CD4-positive, alpha-beta T cell treated with Interleukin-15 for 4 hours (primary cell): ENCODE measurements around the gene CDC42BPB.

ENCODE experiments used
- DNase-seq: peaks from one replicate; pipeline ENCODE4 v3.0.0-alpha.2; 2020; ENCODE audit warnings: low spot score

The CDC42BPB gene

DNA sequence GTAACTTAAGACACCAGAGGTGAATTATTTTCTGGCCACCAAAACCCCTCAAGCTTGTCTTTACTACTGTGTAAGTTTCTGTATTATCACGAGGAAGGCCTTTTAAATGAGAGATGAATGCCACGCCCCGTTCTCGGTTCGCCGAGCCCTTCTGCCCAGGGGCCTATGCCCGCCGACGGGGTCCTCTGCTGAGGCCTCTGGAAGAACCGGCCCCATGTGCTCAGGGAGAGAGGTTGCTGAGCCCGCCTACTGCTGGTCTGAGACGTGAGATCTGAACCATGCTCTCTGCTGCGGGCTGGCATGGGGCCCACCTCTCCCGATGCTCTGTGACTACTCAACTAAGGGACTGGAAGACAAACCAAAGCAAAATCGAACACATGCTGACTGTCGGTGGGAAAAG is 113.9 kb downstream of the CDC42BPB start:
- DNase-seq: no peak

- DNase-seq: no peak
Measured at GRCh38 chr14:102942069-102942468, 115.3 kb downstream of the CDC42BPB start.

- no peak for DNase-seq
Measured at GRCh38 chr14:102941419-102942011, 115.8 kb downstream of the CDC42BPB start.

DNA sequence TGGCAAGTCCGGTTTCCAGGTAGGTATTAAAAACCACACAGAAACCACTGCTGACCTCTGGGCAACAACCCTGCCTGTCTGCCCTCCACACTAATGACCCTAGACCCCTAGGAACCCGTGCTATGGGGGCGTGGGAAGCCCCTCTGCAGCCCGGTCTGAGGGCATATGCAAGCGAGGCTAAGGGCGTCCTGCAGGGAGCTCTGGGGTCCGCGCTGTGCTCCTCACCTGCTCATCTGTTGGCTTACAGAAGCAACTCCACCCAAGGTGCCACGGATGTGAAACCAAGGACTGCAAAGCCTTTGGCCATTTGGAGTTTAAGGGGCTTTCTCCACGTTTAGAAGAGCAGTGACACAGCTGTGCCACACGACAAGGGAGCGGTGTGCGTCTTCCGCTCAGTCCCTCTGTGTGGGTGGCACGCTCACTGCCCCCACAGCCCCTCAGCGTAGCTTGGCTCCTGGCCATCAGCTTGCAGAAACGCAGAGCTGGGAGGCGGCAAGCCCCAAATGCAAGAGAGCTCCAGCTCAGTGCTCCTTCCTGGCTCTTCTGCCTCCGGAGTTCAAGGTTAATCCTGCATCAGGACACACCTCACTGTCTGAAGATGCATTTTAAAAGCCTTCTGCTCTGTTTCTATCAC is 116.5 kb downstream of the CDC42BPB start:
- no peak for DNase-seq

DNA sequence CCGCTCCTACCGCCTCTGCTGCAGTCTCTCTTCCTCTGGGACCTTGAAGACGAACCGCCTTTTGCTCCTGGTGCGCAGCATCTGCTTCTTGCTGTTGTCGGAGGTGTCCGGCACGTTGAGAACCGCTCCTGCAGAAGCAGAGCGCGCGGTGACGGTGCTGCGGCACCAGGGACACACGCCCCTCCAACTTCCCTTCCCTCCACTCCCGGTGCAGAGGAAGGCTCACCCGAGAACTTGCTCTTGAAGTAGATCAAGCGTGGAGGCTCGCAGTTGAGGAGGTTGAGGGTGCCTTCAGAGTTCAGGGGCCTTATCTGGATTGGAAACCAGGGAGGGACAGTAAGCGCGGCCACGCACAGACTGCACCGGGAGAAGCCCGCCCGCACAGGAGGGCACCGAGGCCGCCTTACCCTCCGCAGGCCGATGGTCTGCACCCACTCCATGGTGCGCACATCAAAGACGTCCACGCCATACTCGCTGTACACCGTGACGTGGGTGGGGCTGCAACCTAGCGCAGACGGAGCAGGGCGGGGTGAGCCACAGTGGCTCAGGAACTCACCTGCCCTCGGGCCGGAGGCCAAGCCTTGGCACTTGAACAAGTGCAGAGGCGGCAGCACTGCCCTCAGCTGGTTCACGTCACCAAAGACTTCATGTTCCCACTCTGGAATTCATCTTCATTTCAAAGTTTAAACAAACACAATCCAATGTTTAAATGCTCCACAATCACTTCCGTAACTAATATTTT is 117.4 kb downstream of the CDC42BPB start:
- DNase-seq: no peak

DNA sequence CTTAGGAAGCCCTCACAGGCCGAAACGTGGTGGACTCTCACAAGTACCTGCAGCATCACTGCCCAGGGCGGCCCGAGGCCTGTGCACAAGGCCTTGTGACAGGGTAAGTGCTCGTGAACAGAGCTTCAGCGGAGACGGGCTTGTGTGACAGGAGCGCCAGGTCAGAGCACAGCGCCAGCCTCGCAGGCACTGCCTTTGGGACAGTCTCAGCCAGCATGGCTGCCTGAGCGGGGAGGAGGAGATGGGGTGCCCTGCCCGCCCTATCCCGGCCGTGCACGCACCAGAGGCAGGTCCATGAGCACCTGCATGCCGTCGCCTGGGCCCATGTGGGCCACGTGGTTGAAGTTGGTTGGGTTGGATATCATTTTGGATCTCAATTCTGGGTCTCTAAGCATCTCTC is 118.0 kb downstream of the CDC42BPB start:
- DNase-seq: no peak

- DNase-seq: no peak
Measured at GRCh38 chr14:102938191-102938590, 119.2 kb downstream of the CDC42BPB start.

DNA sequence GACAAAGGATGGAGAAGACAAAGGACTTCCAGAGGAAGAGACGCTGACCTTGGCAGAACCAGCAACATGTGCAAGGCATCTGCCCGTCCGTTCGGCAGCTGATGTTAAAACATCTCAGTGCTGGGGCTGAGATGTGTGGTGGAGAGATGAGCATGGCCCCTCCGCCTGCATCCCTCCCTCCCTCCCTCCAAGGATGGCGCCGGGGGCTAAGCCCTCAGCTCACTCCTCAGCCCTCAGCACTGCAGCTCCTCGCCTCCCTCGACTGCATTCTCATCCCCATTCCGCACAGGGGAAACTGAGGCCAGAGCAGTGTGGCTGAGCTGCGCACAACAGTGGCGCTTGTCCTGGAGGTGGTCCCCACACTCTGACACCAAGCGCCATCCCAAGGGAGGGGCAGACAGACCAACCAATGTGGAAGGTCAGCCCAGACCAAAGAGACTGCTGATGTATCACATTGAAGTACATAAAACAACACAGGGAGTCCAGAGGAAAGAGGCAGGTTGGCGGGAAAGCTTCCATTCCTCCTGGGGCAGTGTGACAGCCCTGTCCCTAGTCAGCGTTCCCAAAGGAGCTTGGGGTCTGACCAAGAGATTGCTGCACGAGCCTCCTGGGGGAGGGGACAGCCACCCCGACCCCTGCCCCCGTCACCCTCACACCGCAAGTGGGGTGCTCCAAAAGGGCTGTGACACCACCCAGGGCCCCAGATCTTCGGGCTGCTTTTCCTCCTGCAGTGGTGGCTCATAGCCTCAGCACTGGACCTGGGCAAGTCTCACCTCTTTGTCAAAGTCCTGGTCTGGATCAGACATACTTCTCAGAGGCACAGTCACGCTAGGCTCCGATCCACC is 119.8 kb downstream of the CDC42BPB start:
- DNase-seq: no peak

DNA sequence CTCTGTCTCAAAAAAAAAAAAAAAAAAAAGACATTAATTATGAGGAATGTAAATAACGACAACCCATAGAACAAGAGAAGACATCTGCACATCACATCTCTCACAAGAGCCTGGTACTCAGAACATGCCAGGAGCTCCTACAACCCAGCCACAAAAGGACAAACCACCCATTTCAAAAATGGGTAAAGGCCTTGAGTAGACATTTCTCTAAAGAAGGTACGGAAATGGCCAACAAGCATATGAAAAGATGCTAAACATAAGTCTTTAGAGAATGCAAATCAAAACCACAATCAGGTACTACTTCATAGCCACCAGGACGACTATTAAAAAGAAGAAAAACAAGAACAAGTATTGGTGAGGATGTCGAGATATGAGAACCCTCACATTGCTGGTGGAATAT is 121.6 kb downstream of the CDC42BPB start:
- no peak for DNase-seq

GRCh38 chr14:102933618-102934231 is 123.6 kb downstream of the CDC42BPB start:
- no peak for DNase-seq

GRCh38 chr14:102932484-102933248 is 124.7 kb downstream of the CDC42BPB start:
- no peak for DNase-seq

DNA sequence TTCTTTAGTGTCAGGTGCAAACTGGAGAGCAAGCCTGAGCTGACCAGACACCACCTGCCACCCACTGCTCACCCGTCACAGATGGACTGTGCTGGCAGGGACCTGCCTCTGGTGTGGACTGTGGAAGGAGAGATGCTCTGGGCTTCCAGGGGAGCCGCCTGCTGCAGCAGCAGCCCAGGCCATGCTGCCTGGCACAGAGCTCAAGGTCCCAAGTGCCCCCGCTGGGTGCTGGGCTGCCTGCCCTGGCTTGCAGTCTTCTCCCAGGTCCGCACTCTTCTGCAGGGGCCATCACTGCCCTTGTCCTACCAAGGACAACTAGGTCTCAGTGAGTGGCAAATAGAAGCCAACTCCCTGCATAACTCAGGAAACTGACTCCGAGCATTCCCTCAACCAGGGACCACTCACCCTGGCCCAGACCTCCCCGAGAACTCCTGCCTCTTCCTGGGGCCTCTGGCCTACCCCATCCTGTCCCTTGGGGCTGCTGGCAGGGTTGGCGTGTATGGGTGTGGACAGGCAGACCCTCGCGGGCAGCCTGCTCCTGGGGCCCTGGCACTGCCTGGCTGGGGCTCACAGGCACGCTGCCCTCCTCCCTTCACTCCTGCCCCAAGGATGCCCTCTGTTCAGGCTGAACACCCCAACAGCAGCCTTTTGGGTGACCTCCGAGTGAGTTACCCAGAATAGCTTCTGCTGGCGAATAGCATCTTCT is 125.6 kb downstream of the CDC42BPB start:
- no peak for DNase-seq

DNA sequence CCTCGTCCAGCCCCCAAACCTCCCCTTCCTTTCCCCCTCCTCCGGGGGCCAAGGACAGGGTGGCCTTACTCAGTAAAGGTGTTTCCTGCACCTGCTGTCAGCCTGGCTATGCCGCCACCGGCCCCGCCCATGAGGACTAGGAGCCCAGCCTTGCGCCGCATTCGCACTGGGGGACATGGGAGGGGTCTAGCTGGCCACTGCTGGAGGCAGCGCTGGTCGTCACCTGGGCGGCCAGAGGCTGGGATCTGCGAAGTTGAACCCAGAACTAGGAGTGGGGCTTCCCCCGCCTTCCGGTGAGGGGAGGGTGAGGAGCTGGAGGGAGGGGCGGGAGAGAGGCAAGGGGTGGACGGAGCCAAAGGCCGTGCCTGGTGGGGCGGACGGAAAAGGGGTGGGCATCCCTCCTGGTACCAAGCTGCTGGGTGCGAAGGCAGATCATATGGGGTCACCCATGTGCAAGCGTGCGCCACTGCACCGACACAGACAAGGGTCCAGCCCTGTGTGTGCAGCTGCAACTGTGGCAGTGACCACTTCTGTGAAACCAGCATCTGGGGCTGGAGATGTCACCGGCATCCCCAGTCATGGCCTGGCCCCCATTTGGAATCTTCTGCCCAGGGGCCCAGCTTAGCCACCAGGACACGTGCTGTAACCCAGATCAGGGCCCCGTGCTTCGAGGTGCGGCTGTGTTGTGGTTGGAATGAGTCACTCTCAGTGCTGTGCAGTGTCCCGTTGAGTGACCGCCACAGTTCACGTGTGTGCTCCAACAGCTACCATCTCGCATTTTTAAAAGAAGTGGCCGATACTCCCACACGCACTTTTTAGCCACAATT is 126.4 kb downstream of the CDC42BPB start:
- DNase-seq: no peak

DNA sequence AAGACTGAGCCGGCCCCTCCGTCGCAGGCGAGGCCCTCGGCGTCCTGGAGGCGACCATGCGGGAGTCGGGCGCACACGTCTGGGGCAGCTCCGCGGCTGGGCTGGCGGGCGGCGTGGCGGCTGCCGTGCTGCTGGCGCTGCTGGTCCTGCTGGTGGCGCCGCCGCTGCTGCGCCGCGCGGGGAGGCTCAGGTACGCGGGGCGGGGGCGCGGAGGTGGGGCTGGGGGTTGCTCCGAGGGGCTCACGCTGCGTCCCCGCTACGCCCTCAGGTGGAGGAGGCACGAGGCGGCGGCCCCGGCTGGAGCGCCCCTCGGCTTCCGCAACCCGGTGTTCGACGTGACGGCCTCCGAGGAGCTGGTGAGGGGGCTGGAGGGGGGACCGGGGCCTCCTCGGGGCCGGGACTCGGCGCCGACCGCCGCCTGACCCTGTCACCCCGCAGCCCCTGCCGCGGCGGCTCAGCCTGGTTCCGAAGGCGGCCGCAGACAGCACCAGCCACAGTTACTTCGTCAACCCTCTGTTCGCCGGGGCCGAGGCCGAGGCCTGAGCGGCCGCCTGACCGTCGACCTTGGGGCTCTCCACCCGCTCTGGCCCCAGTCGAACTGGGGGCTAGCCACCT is 127.1 kb downstream of the CDC42BPB start:
- DNase-seq: no peak

DNA sequence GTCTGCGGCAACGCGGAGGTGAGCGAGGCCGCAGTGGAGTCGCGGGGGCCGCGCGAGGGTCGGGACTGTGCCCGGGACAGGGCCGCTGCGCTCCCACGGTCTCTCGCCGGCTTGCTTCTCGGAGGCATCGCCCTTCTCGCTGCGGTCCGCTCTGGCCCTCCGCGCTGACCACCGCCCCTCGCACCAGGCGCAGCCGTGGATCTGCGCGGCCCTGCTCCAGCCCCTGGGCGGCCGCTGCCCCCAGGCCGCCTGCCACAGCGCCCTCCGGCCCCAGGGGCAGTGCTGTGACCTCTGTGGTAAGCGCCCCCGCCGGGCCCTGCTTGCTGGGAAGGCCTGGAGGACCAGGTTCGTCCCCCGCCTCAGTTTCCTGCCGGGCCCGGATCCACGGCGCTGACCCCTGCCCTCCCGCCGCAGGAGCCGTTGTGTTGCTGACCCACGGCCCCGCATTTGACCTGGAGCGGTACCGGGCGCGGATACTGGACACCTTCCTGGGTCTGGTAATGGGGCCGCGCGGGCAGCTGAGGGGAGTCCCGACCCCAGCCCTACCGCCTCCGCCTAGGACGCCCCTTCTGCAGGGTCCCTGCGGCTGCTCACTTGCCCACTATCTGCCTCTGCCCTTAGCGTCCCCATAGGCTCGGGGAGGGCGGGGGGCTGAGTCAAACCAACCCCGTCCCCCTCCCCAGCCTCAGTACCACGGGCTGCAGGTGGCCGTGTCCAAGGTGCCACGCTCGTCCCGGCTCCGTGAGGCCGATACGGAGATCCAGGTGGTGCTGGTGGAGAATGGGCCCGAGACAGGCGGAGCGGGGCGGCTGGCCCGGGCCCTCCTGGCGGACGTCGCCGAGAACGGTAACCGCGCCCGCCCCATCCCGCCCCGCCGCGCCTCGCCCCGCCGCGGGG is 127.9 kb downstream of the CDC42BPB start:
- no peak for DNase-seq

GRCh38 chr14:102928412-102929240 is 128.7 kb downstream of the CDC42BPB start:
- peak; percentile 77 for DNase-seq

DNA sequence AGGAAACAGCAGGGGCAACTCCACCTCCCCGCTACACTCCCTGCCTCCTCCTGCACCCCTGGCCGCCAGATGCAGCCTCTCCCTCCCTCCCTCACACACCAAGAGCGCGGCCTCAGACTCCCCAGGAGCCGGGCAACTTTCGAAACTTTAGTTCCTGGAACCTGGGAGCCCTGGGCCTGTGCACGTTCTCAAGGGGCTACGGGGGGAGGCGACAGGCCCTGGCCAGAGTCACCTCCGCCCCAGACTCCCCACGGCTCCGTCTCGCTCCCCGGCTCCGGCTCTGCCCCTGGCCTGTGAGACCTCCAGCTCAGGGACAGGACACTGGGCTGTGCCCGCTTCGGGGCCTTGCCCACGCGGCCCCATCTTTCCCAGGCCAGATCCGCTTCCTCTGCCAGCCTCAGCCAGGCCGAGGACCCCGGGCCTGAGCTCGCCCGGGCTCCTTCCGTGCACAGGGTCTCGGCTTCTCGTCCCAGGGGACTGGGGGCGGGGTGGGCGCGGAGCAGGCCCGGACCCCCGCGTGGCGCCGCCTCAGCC is 129.4 kb downstream of the CDC42BPB start:
- DNase-seq: no peak
